WI38 (cell line): ENCODE measurements around the gene NT5DC1.
"Not testable (repeated sequence)": the region's sequence is repeated elsewhere in the genome, so short reads cannot be mapped to it uniquely, and the experiment has no call there.

Experiments
- H3K4me3 ChIP-seq: 2 replicates; pipeline ENCODE4 v1.5.1; 2011; ENCODE audit warnings: low read depth, mild to moderate bottlenecking, control low read depth, low read length
- TF ChIP-seq, protein P1 (sequence below): IDR thresholded peaks from 2 replicates; pipeline ENCODE4 v1.5.1; 2012; ENCODE audit warnings: low read depth, mild to moderate bottlenecking, control low read depth, low read length

Gene NT5DC1

GRCh38 chr6:116090251-116090650 lies 10.4 kb upstream of the NT5DC1 start:
- no peak overlapping the region for H3K4me3 ChIP-seq
- TF ChIP-seq, protein P1, sequence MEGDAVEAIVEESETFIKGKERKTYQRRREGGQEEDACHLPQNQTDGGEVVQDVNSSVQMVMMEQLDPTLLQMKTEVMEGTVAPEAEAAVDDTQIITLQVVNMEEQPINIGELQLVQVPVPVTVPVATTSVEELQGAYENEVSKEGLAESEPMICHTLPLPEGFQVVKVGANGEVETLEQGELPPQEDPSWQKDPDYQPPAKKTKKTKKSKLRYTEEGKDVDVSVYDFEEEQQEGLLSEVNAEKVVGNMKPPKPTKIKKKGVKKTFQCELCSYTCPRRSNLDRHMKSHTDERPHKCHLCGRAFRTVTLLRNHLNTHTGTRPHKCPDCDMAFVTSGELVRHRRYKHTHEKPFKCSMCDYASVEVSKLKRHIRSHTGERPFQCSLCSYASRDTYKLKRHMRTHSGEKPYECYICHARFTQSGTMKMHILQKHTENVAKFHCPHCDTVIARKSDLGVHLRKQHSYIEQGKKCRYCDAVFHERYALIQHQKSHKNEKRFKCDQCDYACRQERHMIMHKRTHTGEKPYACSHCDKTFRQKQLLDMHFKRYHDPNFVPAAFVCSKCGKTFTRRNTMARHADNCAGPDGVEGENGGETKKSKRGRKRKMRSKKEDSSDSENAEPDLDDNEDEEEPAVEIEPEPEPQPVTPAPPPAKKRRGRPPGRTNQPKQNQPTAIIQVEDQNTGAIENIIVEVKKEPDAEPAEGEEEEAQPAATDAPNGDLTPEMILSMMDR, result no peak

DNA sequence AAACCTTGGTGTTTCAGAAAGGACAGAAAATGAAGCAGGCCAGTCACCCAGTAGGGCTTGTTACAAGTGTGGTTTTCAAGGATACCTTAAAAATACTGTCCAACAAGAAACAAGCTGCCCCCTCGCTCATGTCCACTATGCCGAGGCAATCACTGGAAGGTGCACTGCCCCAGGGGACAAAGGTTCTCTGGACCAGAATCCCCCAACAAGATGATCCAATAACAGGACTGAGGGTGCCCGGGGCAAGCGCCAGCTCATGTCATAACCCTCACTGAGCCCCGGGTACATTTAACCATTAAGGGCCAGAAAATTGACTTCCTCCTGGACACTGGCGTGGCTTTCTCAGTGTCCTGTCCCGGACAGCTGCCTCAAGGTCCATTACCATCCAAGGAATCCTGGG lies 6.6 kb upstream of the NT5DC1 start:
- H3K4me3 ChIP-seq, result no peak overlapping the region
- TF ChIP-seq, protein P1, result no peak

DNA sequence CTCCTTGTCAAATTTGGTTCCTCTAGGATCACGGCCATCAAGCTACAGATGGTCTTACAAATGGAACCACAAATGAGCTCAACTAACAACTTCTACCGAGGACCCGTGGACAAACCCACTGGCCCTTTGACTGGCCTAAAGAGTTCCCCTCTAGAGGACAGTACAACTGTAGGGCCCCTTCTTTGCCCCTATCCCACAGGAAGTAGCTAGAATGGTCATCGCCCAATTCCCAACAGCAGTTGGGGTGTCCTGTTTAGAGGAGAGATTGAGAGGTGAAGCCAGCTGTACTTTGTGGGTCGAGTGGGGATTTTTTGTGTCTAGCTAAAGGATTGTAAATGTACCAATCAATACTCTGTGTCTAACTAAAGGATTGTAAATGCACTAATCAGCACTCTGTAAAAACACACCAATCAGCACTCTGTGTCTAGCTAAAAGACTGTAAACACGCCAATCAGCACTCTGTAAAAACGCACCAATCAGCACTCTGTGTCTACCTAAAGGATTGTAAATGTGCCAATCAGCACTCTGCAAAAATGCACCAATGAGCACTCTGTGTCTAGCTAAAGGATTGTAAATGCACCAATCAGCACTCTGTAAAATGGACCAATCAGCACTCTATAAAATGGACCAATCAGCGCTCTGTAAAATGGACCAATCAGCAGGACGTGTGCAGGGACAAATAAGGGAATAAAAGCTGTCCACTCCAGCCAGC lies 4.4 kb upstream of the NT5DC1 start:
- not testable (repeated sequence) for H3K4me3 ChIP-seq

DNA sequence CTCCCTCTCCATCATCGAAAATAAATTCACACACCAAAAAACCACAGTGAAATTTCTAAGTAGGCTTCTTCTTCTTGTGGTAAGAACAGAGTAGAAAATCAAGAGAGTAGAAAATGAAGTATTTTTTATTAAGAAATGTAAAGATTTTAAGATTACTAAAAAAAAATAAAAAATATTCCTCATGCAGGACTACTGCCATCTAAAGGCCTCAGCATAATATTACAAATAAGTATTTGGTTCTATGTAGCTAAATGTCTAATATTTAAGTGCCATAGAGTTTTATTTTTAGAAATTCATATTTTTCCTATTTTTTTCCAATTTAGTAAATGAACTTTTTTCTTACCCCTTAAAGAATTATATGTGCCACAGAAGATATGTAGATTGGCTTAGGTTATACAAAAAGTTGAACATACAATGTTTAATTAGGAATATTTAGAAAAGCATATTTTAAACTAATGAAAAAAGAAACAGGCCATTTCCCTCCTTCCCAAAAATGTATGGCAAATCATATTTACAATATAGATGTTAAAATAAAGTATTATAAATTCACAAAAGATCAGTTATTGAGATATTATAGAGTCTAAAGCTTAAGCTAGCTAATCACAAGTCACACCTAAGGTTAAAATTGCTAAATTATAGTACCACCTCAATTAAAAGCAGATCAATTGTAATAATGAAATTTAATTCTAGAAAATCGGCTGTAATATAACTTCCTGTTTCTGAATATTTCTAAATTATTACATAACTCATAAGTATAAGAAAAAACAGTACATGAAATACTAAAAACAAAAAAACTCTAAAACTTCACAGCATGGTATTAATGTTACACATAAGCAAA lies 3.5 kb upstream of the NT5DC1 start:
- TF ChIP-seq, protein P1, result no peak
- no peak overlapping the region for H3K4me3 ChIP-seq

DNA sequence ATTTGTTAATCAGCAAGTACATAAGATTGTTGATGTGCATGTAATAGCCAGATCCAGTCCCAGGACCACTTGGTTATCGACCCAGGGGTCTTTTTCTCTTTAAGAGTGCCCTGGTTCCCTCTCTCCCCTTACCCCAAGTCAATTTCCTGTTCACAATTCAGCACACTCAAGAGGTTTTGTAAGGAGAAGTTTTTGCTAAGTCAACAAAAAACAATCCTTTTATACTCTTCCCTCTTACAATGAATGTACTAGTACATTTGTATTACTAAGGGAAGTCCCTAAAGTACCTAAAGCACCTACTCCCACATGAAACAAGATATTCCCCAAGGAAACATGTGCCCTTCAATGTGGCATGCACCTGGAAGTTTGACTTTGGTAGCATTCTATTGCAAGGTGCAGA lies 1.6 kb upstream of the NT5DC1 start:
- TF ChIP-seq, protein P1, result no peak

GRCh38 chr6:116101302-116101718 lies 657 bp downstream of the NT5DC1 start:
- TF ChIP-seq, protein P1, result no peak
- H3K4me3 ChIP-seq, result peak overlapping the region; percentile 80

More for the DNA sequence above, 1.6 kb upstream of the NT5DC1 start:
- no peak overlapping the region for H3K4me3 ChIP-seq

DNA sequence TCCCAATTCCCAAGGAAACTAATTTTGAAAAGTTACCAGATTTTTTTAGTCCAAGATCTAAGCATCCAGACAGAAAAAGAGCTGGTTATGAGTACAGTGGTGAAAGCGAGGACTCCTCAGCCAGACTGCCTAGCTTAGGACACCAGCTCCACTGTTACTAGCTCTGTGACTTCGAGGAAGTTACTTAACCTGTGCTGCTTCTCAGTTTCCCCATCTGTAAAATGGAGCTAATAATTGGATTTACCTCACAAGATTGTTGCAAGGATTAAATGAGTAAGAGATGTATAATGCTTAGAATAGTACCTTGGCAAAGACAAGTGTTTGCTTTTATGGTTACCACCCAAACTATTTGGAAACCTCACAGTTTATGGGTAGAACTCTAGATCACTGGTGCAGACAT lies 1.1 kb downstream of the NT5DC1 start:
- peak overlapping the region; percentile 80 for H3K4me3 ChIP-seq
- TF ChIP-seq, protein P1, result no peak
